Stimulated activated naive CD4-positive, alpha-beta T cell treated with Interleukin-2 at 50 U/mL for 16 hours (primary cell): Measurements from ENCODE around the gene PAK3.

Source experiments
- DNase-seq: peaks from one replicate; lab custom pipeline; 2025; lab: John Stamatoyannopoulos, UW

Gene PAK3

DNA sequence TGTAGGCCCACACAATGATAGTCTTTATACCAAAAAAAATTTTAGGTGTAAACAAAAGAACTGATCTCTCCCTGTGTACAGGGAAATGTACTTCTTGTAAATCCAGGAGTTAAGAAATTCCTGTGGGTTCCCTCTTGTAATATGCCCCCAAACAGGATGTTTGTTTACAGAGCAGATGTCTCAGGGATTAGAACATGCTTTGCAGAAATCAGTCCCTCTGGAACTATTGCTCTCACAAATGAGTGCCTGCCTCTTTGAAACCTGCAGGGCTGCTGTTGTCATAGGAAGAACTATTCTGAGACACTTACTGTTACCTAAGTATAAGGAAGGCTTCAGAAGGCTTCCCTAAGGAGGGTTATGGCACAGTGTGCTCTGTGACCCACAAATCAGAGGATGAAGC is 35.6 kb downstream of the PAK3 start:
- DNase-seq = no peak

DNA sequence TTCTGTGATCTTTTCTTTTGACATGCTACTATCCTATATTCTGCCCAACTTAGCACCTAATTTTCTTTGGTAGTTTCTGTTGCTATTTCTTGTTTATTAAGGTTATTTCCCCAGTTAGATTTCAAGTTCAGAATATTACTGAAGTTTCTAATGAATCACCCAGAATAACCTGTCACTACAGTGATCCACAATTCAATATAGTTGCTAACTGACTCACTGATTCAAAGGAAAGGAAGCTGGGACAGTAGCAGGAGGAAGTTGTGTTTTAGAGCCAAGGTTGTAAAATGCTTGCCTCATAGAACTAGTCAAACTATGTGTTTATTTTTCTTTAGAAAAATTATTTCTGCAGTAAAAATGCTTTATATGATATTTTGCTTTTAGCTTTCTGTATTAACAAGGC is 37.4 kb downstream of the PAK3 start:
- DNase-seq = no peak

GRCh38 chrX:111145878-111146277 is 49.9 kb downstream of the PAK3 start:
- no peak for DNase-seq

DNA sequence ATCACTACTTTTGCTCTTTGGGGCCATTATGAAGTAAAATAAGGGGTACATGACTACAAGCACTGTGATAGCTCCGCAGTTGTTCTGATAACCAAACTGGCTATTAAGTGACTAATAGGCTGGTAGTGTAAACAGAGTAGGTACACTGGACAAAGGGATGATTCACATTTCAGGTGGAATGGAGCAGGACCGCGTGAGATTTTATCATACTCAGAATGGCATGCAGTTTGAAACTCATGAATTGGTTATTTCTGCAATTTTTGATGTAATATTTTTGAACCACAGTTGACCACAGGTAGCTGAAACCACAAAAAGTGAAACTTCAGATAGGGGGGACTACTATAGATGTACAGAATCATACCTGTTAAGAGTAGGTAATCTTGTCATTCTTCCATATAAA is 55.8 kb downstream of the PAK3 start:
- no peak for DNase-seq

DNA sequence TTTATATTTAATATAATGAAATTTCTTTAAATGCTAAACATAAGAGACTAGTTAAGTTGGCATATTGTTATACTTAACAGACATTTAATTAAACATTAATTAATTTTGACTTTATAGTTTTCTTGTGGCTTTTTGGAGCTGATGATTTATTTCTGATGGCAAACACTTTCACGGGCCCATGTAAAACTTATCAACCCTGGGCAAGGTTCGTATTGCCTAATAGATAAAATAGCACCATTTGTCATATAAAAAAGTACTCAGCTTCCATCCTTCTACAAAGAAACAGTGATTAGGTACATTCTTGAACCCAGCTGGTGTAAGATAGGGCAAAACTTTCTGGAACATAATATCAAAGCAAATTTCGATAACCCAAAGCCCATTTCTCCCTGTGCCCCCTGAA is 63.2 kb downstream of the PAK3 start:
- no peak for DNase-seq

GRCh38 chrX:111164728-111165127 is 68.7 kb downstream of the PAK3 start:
- no peak for DNase-seq

GRCh38 chrX:111165902-111166301 is 69.9 kb downstream of the PAK3 start:
- DNase-seq = no peak

DNA sequence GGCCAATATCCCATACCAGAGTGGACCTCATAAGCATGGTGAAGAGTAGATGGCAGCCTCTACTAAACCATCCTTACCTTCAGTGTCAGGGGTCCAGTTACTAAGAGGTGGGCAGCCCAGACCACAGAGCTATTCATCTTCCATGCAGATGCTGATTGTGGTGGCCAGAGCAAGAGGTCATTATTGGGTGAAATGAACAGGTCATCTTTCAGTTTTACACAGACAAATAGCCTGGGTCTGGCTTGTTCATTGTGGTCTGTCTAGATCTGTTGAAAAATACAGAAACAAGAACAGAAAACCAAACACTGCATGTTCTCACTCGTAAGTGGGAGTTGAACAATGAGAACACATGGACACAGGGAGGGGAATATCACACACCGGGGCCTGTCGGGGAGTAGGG is 71.3 kb downstream of the PAK3 start:
- DNase-seq = no peak

- DNase-seq = no peak
These were observed 72.3 kb downstream of the PAK3 start for GRCh38 chrX:111168314-111168713.

- no peak for DNase-seq
These were observed 73.2 kb downstream of the PAK3 start for GRCh38 chrX:111169141-111169540.

DNA sequence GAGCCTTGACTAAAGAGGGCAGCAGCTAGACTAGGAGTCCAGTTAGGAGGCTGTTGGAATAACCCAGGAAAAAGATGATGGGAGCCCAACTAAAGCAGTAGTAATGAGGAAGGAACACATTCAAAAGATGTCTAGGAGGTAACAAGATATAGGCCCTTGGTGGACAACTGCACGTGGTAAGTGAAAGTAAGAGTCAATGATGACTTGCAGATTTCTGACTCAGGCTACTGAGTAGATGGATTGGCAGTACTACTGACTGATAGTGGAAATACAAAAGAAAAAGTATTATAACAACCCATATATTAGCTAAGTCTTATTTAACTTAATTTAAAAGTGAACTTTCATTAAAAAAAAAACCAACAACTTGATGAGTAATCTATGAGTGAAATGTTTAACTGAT is 74.0 kb downstream of the PAK3 start:
- DNase-seq = no peak

DNA sequence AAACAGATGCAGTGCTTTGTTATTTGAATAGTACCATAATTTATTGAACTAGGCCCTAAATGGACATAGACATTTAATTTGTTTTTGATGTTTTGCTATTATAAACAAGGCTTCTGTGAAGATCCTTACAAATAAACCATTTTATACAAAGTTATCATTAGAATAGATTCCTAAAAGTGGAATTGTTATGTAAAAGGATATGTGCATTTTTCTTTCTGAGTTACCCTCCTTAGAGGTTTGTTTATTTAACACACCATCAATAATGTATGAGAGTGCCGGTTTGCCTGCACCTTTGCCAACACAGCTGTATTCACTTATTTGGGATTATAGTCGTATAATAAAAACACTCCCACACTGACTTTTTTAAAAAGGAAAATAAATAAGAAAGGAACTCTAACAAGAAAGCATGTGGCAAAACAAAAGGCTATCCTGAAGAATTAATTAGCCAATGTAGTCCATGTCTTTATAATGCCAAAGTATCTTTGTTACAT is 84.8 kb downstream of the PAK3 start:
- no peak for DNase-seq

DNA sequence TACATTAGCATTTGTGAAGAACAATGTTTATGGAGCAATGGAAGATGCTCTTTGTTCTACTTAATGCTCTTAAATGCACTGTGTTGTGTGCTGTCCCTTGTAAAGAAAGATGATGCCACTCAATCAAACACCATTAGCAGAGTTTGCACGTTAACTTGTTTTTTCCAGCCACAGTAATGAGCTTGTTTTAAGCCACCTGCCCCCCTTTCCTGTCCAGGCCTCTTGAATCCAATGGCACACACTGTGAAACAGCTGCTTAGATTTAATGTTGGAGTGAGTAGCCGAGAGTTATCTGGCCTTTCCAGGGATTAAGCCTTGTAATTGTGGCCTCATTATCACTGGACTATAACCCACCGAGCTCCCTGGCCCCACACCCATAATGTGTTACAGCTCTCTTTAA is 86.0 kb downstream of the PAK3 start:
- DNase-seq = no peak

DNA sequence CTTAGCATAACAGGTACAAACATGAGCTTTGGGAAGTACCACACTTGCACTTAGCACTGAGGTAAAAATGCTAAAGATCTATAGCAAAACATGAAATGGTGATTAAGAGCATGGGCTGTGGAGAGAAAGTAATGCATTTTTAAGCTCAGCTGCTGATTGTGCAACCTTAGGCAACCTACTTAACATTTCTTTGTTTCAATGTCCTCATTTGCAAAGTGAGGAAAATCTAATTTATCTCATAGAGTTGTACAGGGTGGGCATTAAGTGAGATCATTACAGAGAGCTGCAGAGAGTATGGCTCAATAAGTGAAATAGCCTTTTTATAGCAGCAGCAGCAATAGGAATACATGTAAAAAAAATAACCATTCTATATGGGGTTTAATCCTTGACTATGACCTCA is 87.0 kb downstream of the PAK3 start:
- no peak for DNase-seq

DNA sequence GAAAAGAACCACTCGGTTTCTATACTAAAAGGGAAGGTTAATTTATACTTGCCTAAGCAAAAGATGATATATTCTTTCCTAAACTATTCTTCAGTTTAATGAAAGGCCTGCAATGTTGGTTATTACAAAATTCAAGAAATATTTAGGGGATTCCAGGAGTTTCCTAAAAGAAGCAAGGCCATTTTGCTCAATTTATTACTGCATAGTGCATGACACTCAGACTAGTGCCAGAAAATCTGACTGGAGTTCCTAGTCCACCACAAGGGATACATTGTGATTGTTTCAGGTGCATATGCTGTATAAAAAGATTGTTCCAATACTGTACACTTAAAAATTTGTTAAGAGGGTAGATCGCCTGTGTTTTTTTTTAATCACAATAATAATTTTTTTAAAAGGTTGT is 95.6 kb downstream of the PAK3 start:
- no peak for DNase-seq

- DNase-seq = no peak
These were observed 103.5 kb downstream of the PAK3 start for GRCh38 chrX:111199505-111199904.

GRCh38 chrX:111200327-111200726 is 104.3 kb downstream of the PAK3 start:
- DNase-seq = no peak

DNA sequence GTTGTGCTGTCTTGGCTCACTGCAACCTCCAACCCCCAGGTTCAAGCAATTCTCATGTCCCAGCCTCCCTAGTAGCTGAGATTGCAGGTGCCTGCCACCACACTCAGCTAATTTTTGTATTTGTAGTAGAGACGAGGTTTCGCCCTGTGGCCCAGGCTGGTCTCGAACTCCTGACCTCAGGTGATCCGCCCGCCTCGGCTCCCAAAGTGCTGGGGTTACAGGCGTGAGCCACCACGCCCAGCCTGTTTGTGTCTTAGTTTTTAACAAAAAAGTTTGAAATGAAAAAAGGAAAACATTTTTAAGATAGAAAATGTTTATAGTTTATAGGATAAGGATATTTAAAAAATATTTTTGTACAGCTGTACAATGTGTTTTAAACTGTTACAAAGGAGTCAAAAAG is 111.9 kb downstream of the PAK3 start:
- no peak for DNase-seq

DNA sequence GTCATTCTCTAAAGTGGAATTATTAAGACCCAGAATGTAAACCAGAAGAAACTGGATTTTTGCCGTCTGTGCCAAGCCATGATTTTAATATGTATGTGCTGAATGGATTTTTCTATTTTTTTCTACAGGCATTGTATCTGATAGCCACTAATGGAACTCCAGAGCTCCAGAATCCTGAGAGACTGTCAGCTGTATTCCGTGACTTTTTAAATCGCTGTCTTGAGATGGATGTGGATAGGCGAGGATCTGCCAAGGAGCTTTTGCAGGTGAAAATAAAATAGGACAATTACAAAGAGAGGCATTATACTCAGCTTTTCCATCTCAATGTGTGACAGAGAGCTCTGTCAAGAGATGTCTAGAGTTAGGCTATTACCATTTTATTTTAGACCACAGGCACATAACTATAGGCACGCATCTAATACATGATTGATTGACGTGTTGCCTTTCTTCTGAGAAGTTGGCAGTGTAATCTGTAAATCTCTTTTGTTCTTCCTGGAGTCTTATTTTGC is 120.4 kb downstream of the PAK3 start:
- DNase-seq = no peak

- DNase-seq = no peak
These were observed 148.3 kb downstream of the PAK3 start for GRCh38 chrX:111244235-111244750.

DNA sequence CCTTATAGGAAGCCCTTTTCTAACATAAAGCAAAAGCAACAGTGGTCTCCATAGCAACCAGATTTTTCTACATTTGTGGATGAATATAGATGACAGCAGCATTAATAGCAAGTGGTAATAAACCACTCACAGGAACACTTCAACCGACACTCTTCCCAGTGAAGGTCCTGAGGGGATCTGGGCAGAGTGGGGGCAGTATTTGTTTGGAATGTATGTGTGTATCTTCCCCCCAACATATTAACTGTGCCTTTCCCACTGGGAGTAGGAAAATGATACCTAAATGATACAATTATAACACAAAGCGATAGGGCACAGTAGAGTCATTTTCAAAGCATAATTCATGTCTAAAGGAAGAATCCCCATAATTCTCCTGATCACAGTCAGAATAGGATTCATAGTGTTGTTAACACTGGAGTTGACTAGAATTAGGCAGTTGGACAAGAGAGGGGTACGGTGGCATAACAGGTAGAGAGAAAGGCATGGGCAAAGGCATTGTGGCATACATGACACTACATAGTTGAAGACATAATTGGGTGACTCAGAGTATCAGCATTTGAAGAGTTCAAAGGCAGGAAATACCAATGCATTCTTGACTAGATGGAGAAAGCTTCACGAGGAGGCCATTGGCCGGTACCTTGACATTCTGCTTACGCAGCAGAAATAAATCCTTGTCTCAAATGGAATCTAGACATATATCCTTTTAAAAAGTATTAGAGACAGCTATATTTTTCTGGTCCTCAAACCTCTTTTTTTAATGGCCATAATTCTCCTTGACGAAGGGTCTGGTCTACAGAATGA is 159.1 kb downstream of the PAK3 start:
- no peak for DNase-seq

GRCh38 chrX:111257733-111258132 is 161.7 kb downstream of the PAK3 start:
- DNase-seq = no peak

DNA sequence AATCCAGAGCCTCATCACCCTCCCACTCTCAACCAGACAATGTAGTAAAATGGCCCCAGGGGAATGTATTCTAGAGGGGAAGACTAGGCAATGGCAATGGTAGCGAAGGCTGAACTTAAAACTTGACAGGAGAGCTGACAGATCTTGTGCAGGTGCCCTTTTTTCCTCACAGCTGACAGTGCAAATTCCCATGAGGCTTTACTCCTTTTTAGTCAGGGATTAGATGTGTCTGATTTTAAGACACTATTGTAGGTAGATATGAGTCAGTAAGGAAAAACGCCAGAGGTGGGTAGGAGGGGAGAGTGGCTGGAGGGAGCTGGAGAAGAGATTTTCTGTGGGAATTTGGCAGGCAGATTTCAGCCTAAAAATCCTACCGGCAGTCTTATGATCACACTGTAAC is 163.6 kb downstream of the PAK3 start:
- no peak for DNase-seq

- no peak for DNase-seq
These were observed 164.5 kb downstream of the PAK3 start for GRCh38 chrX:111260451-111260850.
